Endodermal cell (in vitro differentiated cells): ENCODE measurements around the gene NPIPA8. TPM values are rescaled to one million over a fixed set of nuclear protein-coding genes. Genes with fewer than 3 reads are reported as not detected.
"Not testable (repeated sequence)": the region's sequence is repeated elsewhere in the genome, so short reads cannot be mapped to it uniquely, and the experiment has no call there.

Experiments
- DNase-seq: peaks from one replicate; pipeline ENCODE4 v3.0.0-alpha.2; 2017
- H3K27ac ChIP-seq: 2 replicates; pipeline ENCODE4 v1.5.1; 2013; ENCODE audit warnings: mild to moderate bottlenecking, low read depth, low read length, moderate library complexity
- H3K27me3 ChIP-seq: 2 replicates; pipeline ENCODE4 v1.6.1; 2013; ENCODE audit warnings: mild to moderate bottlenecking, low read length, moderate library complexity; ENCODE audit not compliant: insufficient read depth, control insufficient read depth, poor library complexity, severe bottlenecking
- H3K36me3 ChIP-seq: 2 replicates; pipeline ENCODE4 v1.7.0; 2013; ENCODE audit warnings: mild to moderate bottlenecking, low read length, moderate library complexity; ENCODE audit not compliant: control insufficient read depth, insufficient read depth
- H3K4me1 ChIP-seq: one replicate; pipeline ENCODE4 v1.7.0; 2013; ENCODE audit warnings: low read length; ENCODE audit not compliant: control insufficient read depth, insufficient read depth
- H3K4me3 ChIP-seq: 2 replicates; pipeline ENCODE4 v1.5.1; 2013; ENCODE audit warnings: mild to moderate bottlenecking, low read length, moderate library complexity
- H3K9ac ChIP-seq: 2 replicates; pipeline ENCODE4 v1.6.1; 2013; ENCODE audit warnings: mild to moderate bottlenecking, low read length, moderate library complexity; ENCODE audit not compliant: poor library complexity, severe bottlenecking; ENCODE audit errors: extremely low read depth
- H3K9me3 ChIP-seq: 2 replicates; pipeline ENCODE4 v1.6.1; 2013; ENCODE audit warnings: mild to moderate bottlenecking, low read length, moderate library complexity; ENCODE audit not compliant: control insufficient read depth
- H3K27ac Mint-ChIP-seq: 2 replicates; pipeline ENCODE4 v1.8.0; 2020; ENCODE audit warnings: mixed read lengths
- H3K27me3 Mint-ChIP-seq: 2 replicates; pipeline ENCODE4 v1.8.0; 2021; ENCODE audit warnings: mild to moderate bottlenecking, mixed read lengths; ENCODE audit not compliant: insufficient read depth
- H3K36me3 Mint-ChIP-seq: 2 replicates; pipeline ENCODE4 v1.8.0; 2020; ENCODE audit warnings: low read depth, mixed read lengths
- H3K4me1 Mint-ChIP-seq: 2 replicates; pipeline ENCODE4 v1.8.0; 2020; ENCODE audit warnings: mixed read lengths
- H3K4me3 Mint-ChIP-seq: 2 replicates; pipeline ENCODE4 v1.8.0; 2020; ENCODE audit warnings: mild to moderate bottlenecking, moderate library complexity, mixed read lengths
- H3K9me3 Mint-ChIP-seq: 2 replicates; pipeline ENCODE4 v1.8.0; 2020; ENCODE audit warnings: mild to moderate bottlenecking, mixed read lengths
- WGBS, 2 experiments: methylation state at CpG; one replicate each; pipeline versions ENCODE4 v1.1.5 to v1.1.7; 2013; ENCODE audit warnings: missing lambda C conversion rate in 2 of 2, mixed read lengths in 1 of 2; ENCODE audit not compliant: insufficient coverage in 1 of 2, insufficient read length in 1 of 2; 5-methylcytosine and 5-hydroxymethylcytosine counted together
- microRNA-seq: library from miRNA; unstranded; fragments of <30 nt; microRNA quantifications from one replicate; pipeline ENCODE4 v1.2.0, GENCODE V29; 2020; ENCODE audit warnings: borderline microRNAs expressed
- total RNA-seq, 2 donors: library from RNA; stranded (reverse); fragmentation: NEBNext Ultra II Directional in 1 of 2; extraction: Animal tissue kit (Norgen Biotek cat#: 25700) in 1 of 2; gene quantifications; 2 replicates in 1 of 2; 3 replicates in 1 of 2; pipeline ENCODE4 v1.2.1, GENCODE V29; 2021

The NPIPA8 gene
- total RNA-seq, 2 donors from 2014 or later, result 1.1 TPM

- not testable (repeated sequence) for H3K27me3 Mint-ChIP-seq, H3K4me1 ChIP-seq, H3K36me3 ChIP-seq, H3K9ac ChIP-seq, H3K4me3 Mint-ChIP-seq, H3K9me3 Mint-ChIP-seq, H3K9me3 ChIP-seq, H3K27ac ChIP-seq, H3K4me3 ChIP-seq, H3K27ac Mint-ChIP-seq, H3K36me3 Mint-ChIP-seq, H3K27me3 ChIP-seq, DNase-seq, H3K4me1 Mint-ChIP-seq
- no CpG with 5 or more reads among the region's 1 CpG for WGBS, 2 experiments
Observed at GRCh38 chr16:18286342-18286741, 50.2 kb downstream of the NPIPA8 start.

GRCh38 chr16:18280319-18280718 lies 56.2 kb downstream of the NPIPA8 start:
- not testable (repeated sequence) for H3K27ac ChIP-seq, H3K4me1 Mint-ChIP-seq, H3K9me3 ChIP-seq, H3K9me3 Mint-ChIP-seq, DNase-seq, H3K27me3 Mint-ChIP-seq, H3K36me3 Mint-ChIP-seq, H3K27me3 ChIP-seq, H3K9ac ChIP-seq, H3K27ac Mint-ChIP-seq, H3K4me3 Mint-ChIP-seq, H3K4me1 ChIP-seq, H3K36me3 ChIP-seq, H3K4me3 ChIP-seq
- WGBS, 2 experiments, result no CpG with 5 or more reads among the region's 3 CpGs

GRCh38 chr16:18276756-18277155 lies 59.8 kb downstream of the NPIPA8 start:
- H3K4me1 Mint-ChIP-seq, H3K36me3 Mint-ChIP-seq, H3K27ac Mint-ChIP-seq, H3K9ac ChIP-seq, H3K27me3 Mint-ChIP-seq, DNase-seq, H3K9me3 ChIP-seq, H3K4me3 Mint-ChIP-seq, H3K36me3 ChIP-seq, H3K4me1 ChIP-seq, H3K27ac ChIP-seq, H3K27me3 ChIP-seq, H3K4me3 ChIP-seq, H3K9me3 Mint-ChIP-seq: not testable (repeated sequence)
- WGBS, 2 experiments, result no CpG with 5 or more reads among the region's 3 CpGs

GRCh38 chr16:18270171-18270570 lies 66.4 kb downstream of the NPIPA8 start:
- not testable (repeated sequence) for H3K9me3 ChIP-seq, DNase-seq, H3K27ac ChIP-seq, H3K9me3 Mint-ChIP-seq, H3K27me3 ChIP-seq, H3K27me3 Mint-ChIP-seq, H3K4me3 ChIP-seq, H3K36me3 ChIP-seq, H3K9ac ChIP-seq, H3K4me1 Mint-ChIP-seq, H3K4me3 Mint-ChIP-seq, H3K36me3 Mint-ChIP-seq, H3K27ac Mint-ChIP-seq, H3K4me1 ChIP-seq
- no CpG with 5 or more reads among the region's 2 CpGs for WGBS, 2 experiments

Small RNA genes within 50 kb of the gene (microRNA-seq; reads per million reads assigned to microRNA genes)
- gene MIR6511A4 (not detected), gene MIR6770-3 (not detected)

Other genes starting within 250 kb of the NPIPA8 start
- gene NOMO2, start 225.4 kb upstream of the NPIPA8 start, total RNA-seq, result 100 to 1,000 TPM; 121 to 141 TPM